H4 (cell line): ENCODE data around the gene PPFIA2. TPM values are rescaled to one million over a fixed set of nuclear protein-coding genes. Genes with fewer than 3 reads are reported as not detected.

Source experiments
- DNase-seq: peaks from one replicate; pipeline ENCODE4 v3.0.0-alpha.2; 2015; ENCODE audit warnings: low spot score
- total RNA-seq: library from RNA; depleted of rRNA; stranded (reverse); fragments of >200 nt; shearing (Covaris generic); gene quantifications from 2 replicates; pipeline ENCODE4 v1.2.3, GENCODE V29; 2014

The PPFIA2 gene
- total RNA-seq, 1 experiment from 2014 or later: 0.33 TPM

GRCh38 chr12:81450920-81451739, 308.0 kb downstream of the PPFIA2 start:
- DNase-seq: peak; percentile 75

- DNase-seq: no peak
These were observed 317.5 kb downstream of the PPFIA2 start for GRCh38 chr12:81441629-81442028.

GRCh38 chr12:81440001-81440400, 319.1 kb downstream of the PPFIA2 start:
- no peak for DNase-seq

GRCh38 chr12:81439344-81439743, 319.8 kb downstream of the PPFIA2 start:
- DNase-seq: no peak

GRCh38 chr12:81417056-81417455, 342.1 kb downstream of the PPFIA2 start:
- DNase-seq: no peak

- no peak for DNase-seq
These were observed 342.6 kb downstream of the PPFIA2 start for GRCh38 chr12:81416571-81416970.

GRCh38 chr12:81414441-81414840, 344.7 kb downstream of the PPFIA2 start:
- DNase-seq: no peak

GRCh38 chr12:81412940-81413339, 346.2 kb downstream of the PPFIA2 start:
- DNase-seq: no peak

GRCh38 chr12:81403348-81403747, 355.8 kb downstream of the PPFIA2 start:
- DNase-seq: no peak

- DNase-seq: no peak
These were observed 357.9 kb downstream of the PPFIA2 start for GRCh38 chr12:81401241-81401640.

GRCh38 chr12:81400024-81400423, 359.1 kb downstream of the PPFIA2 start:
- DNase-seq: no peak

- DNase-seq: no peak
These were observed 363.7 kb downstream of the PPFIA2 start for GRCh38 chr12:81395431-81395830.

GRCh38 chr12:81389550-81390099, 369.5 kb downstream of the PPFIA2 start:
- DNase-seq: no peak

- DNase-seq: no peak
These were observed 373.0 kb downstream of the PPFIA2 start for GRCh38 chr12:81386101-81386500.

GRCh38 chr12:81381951-81382350, 377.2 kb downstream of the PPFIA2 start:
- no peak for DNase-seq

GRCh38 chr12:81378601-81379285, 380.4 kb downstream of the PPFIA2 start:
- no peak for DNase-seq

- DNase-seq: no peak
These were observed 381.4 kb downstream of the PPFIA2 start for GRCh38 chr12:81377771-81378170.

GRCh38 chr12:81375969-81376368, 383.2 kb downstream of the PPFIA2 start:
- DNase-seq: no peak

- no peak for DNase-seq
These were observed 388.7 kb downstream of the PPFIA2 start for GRCh38 chr12:81370456-81370855.

GRCh38 chr12:81369175-81369574, 390.0 kb downstream of the PPFIA2 start:
- DNase-seq: no peak

- no peak for DNase-seq
These were observed 393.9 kb downstream of the PPFIA2 start for GRCh38 chr12:81365284-81365683.

- no peak for DNase-seq
These were observed 398.2 kb downstream of the PPFIA2 start for GRCh38 chr12:81360916-81361315.

- DNase-seq: no peak
These were observed 399.4 kb downstream of the PPFIA2 start for GRCh38 chr12:81359736-81360135.
